B cell (primary cell): ENCODE data around the gene LPAR2. TPM values are rescaled to one million over a fixed set of nuclear protein-coding genes. Genes with fewer than 3 reads are reported as not detected.
"Not testable (repeated sequence)": the region's sequence is repeated elsewhere in the genome, so short reads cannot be mapped to it uniquely, and the experiment has no call there.

ENCODE experiments used
- ATAC-seq: fragments of 200-7000 bp; cut with Tn5 transposase; one replicate; pipeline ENCODE4 v1.10.0; 2021; ENCODE audit warnings: low read depth, mild to moderate bottlenecking, moderate number of reproducible peaks, moderate library complexity
- CTCF ChIA-PET: fragments of 350-600 bp; sonication (Branson Sonifier 250); formaldehyde crosslinking; loops from one replicate; lab custom pipeline; 2021; ENCODE audit warnings: antibody characterized with exemption, inconsistent platforms; lab: Charles Lee
- POLR2A ChIA-PET: fragments of 350-600 bp; sonication (Branson Sonifier 250); formaldehyde crosslinking; loops from one replicate; lab custom pipeline; 2021; ENCODE audit warnings: antibody characterized with exemption; lab: Charles Lee
- DNase-seq: peaks from one replicate; pipeline ENCODE4 v3.0.0; 2013
- H2AFZ ChIP-seq: 2 replicates; pipeline ENCODE4 v1.6.1; 2012; ENCODE audit warnings: mild to moderate bottlenecking, low read depth, low read length; ENCODE audit not compliant: insufficient read depth, poor library complexity, severe bottlenecking
- H3K27ac ChIP-seq, 2 donors: 1 replicate in 1 of 2; 2 replicates in 1 of 2; pipeline ENCODE4 v1.5.1; 2012 to 2013; ENCODE audit warnings: low read length in 2 of 2, mild to moderate bottlenecking in 2 of 2, moderate library complexity in 1 of 2
- H3K27me3 ChIP-seq, 4 experiments: fragments of 200-600 bp in 1 of 4; sonication (generic) in 1 of 4; replicated peaks in 1 of 4; 1 replicate in 2 of 4; 2 replicates in 2 of 4; pipeline versions ENCODE4 v1.6.1 to v1.7.0; 2013 to 2016; ENCODE audit warnings: low read length in 3 of 4, mild to moderate bottlenecking in 2 of 4, mixed read lengths in 1 of 4, moderate library complexity in 1 of 4; ENCODE audit not compliant: insufficient read depth in 4 of 4, control insufficient read depth in 3 of 4; ENCODE audit errors: control extremely low read depth in 1 of 4
- H3K36me3 ChIP-seq, 2 experiments: replicated peaks in 1 of 2; 1 replicate in 1 of 2; 2 replicates in 1 of 2; pipeline versions ENCODE4 v1.6.1 to v1.7.1; 2013; ENCODE audit warnings: low read length in 1 of 2; ENCODE audit not compliant: insufficient read depth in 2 of 2, control insufficient read depth in 1 of 2; ENCODE audit errors: control extremely low read depth in 1 of 2, extremely low read depth in 1 of 2
- H3K4me1 ChIP-seq, 2 donors: fragments of 200-600 bp in 1 of 2; sonication (generic) in 1 of 2; 1 replicate in 1 of 2; 2 replicates in 1 of 2; pipeline versions ENCODE4 v1.5.1 to v1.6.1; 2013 to 2017; ENCODE audit warnings: low read length in 2 of 2; ENCODE audit not compliant: control insufficient read depth in 2 of 2, insufficient read depth in 2 of 2
- H3K4me2 ChIP-seq: replicated peaks from 2 replicates; pipeline ENCODE3; 2012; ENCODE audit warnings: mild to moderate bottlenecking, low read depth, low read length; ENCODE audit not compliant: poor library complexity, severe bottlenecking
- H3K4me3 ChIP-seq, 5 experiments: fragments of 200-600 bp in 1 of 5; sonication (generic) in 1 of 5; 1 replicate in 3 of 5; 2 replicates in 2 of 5; pipeline versions ENCODE4 v1.5.1 to v1.7.0; 2011 to 2016; ENCODE audit warnings: low read length in 4 of 5, mild to moderate bottlenecking in 4 of 5, low read depth in 2 of 5, control low read depth in 1 of 5, moderate library complexity in 1 of 5; ENCODE audit not compliant: insufficient read depth in 1 of 5; ENCODE audit errors: control extremely low read depth in 1 of 5, extremely low read depth in 1 of 5
- H3K79me2 ChIP-seq: fragments of 200-600 bp; sonication (generic); one replicate; pipeline ENCODE4 v1.6.0; 2016; ENCODE audit warnings: low read length; ENCODE audit not compliant: control insufficient read depth, insufficient read depth
- H3K9ac ChIP-seq: fragments of 200-600 bp; sonication (generic); 2 replicates; pipeline ENCODE4 v1.6.1; 2017; ENCODE audit warnings: mild to moderate bottlenecking, low read length, moderate library complexity
- H3K9me3 ChIP-seq, 3 donors: one replicate each; pipeline versions ENCODE4 v1.6.1 to v1.7.1; 2013; ENCODE audit warnings: low read length in 2 of 3; ENCODE audit not compliant: control insufficient read depth in 2 of 3, insufficient read depth in 1 of 3; ENCODE audit errors: control extremely low read depth in 1 of 3
- H4K20me1 ChIP-seq: 2 replicates; pipeline ENCODE4 v1.6.0; 2012; ENCODE audit warnings: mild to moderate bottlenecking, low read length; ENCODE audit not compliant: insufficient read depth, control insufficient read depth, poor library complexity, severe bottlenecking
- H3K27ac Mint-ChIP-seq: one replicate; pipeline ENCODE4 v1.8.0; 2021; ENCODE audit warnings: mixed read lengths
- H3K27me3 Mint-ChIP-seq: one replicate; pipeline ENCODE4 v1.8.0; 2021; ENCODE audit warnings: mixed read lengths
- H3K4me1 Mint-ChIP-seq: one replicate; pipeline ENCODE4 v1.8.0; 2021; ENCODE audit warnings: mixed read lengths
- H3K4me3 Mint-ChIP-seq: one replicate; pipeline ENCODE4 v1.8.0; 2021; ENCODE audit warnings: mixed read lengths
- H3K9me3 Mint-ChIP-seq: one replicate; pipeline ENCODE4 v1.8.0; 2022; ENCODE audit warnings: mixed read lengths; ENCODE audit not compliant: insufficient read depth
- EZH2 ChIP-seq: IDR thresholded peaks from 2 replicates; pipeline ENCODE4 v1.6.1; 2012; ENCODE audit warnings: borderline replicate concordance, low read depth, mild to moderate bottlenecking, moderate library complexity, low read length; ENCODE audit not compliant: insufficient read depth, poor library complexity, severe bottlenecking
- WGBS: methylation state at CpG from one replicate; pipeline ENCODE4 v1.1.5; 2013; ENCODE audit warnings: missing lambda C conversion rate; ENCODE audit not compliant: insufficient coverage; 5-methylcytosine and 5-hydroxymethylcytosine counted together
- intact Hi-C: fragments of 100-400 bp; cut with micrococcal nuclease; formaldehyde crosslinking; loops from one replicate; pipeline ENCODE4 v1.10.0; 2022
- polyA plus RNA-seq: library from polyadenylated mRNA; depleted of rRNA; stranded (reverse); fragments of >200 nt; gene quantifications from 2 replicates; pipeline ENCODE4 v1.2.3, GENCODE V29; 2012
- total RNA-seq, 2 donors: library from RNA; stranded (reverse); fragments of 120-200 nt in 1 of 2; gene quantifications; 1 replicate in 1 of 2; 2 replicates in 1 of 2; pipeline versions ENCODE4 v1.2.3 to v1.2.4, GENCODE V29; 2013 to 2022
- TF ChIP-seq, protein P1 (sequence below): fragments of 200-600 bp; IDR thresholded peaks from one replicate; pipeline ENCODE4 v1.8.0; 2022; ENCODE audit warnings: antibody characterized with exemption, mild to moderate bottlenecking

Gene LPAR2
- total and polyA plus RNA-seq, 2 donors (not counting 1 experiment from before 2014, with no cell fraction given), result 27.1 to 37.2 TPM

DNA sequence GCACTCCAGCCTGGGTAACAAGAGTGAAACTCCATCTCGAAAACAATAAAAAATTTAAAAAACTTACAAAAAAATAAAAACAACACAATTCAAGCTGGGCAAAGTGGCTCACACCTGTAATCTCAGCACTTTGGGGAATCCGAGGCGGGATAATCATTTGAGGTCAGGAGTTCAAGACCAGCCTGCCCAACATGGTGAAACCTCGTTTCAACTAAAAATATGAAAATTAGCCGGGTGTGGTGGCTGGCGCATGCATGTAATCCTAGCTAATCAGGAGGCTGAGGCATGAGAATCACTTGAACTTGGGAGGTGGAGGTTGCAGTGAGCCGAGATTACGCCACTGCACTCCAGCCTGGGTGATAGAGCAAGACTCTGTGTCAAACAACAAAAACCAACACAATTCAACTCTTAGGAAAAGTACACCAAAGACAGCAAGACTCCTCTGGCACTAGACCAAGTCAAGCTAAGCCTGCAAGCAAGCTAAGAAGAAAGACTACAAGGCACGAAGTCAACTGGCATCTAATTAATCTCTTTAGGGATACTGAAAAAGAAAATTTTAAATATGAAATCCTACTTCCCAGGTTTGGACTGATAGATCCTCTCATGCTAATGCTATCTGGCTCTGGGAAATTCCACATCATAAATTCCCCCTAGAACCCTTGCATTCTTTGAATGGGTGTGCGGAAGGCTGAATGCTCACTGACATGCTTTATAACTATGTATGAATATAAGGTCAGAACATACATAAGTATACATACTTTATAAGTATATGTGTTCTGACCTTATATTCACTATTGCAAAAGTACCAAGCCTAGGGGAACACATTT, 17.4 kb downstream of the LPAR2 start:
- ATAC-seq (no peak), DNase-seq (no peak)
- H3K27ac ChIP-seq, result no peak overlapping the region
- H3K9me3 ChIP-seq, result no peaks in the 10 kb centered on the region
- Mint-ChIP-seq H3K27me3 (no peaks in the 10 kb centered on the region), H3K4me1 (peaks cover 5% of the 10 kb centered on the region), H3K9me3 (no peaks in the 10 kb centered on the region), H3K27ac (no peak overlapping the region), H3K4me3 (no peak overlapping the region)
- H3K79me2 ChIP-seq, result no peaks in the 10 kb centered on the region
- no peaks in the 10 kb centered on the region for H3K4me1 ChIP-seq
- CTCF ChIA-PET, result interaction anchor here (1.1 kb wide), 1 partner anchor 12 kb away, joined by 4 read pairs; no protein-coding TSS in a partner anchor
- POLR2A ChIA-PET, result no interaction called here
- intact Hi-C loops, result no loop called here
- H3K4me3 ChIP-seq, result no peak overlapping the region
- H3K4me2 ChIP-seq, result no peak overlapping the region
- no peaks in the 10 kb centered on the region for H4K20me1 ChIP-seq
- 100% methylated on average over 8 of the region's 10 CpGs for WGBS
- TF ChIP-seq, protein P1, sequence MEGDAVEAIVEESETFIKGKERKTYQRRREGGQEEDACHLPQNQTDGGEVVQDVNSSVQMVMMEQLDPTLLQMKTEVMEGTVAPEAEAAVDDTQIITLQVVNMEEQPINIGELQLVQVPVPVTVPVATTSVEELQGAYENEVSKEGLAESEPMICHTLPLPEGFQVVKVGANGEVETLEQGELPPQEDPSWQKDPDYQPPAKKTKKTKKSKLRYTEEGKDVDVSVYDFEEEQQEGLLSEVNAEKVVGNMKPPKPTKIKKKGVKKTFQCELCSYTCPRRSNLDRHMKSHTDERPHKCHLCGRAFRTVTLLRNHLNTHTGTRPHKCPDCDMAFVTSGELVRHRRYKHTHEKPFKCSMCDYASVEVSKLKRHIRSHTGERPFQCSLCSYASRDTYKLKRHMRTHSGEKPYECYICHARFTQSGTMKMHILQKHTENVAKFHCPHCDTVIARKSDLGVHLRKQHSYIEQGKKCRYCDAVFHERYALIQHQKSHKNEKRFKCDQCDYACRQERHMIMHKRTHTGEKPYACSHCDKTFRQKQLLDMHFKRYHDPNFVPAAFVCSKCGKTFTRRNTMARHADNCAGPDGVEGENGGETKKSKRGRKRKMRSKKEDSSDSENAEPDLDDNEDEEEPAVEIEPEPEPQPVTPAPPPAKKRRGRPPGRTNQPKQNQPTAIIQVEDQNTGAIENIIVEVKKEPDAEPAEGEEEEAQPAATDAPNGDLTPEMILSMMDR, result no peak
- no peak for TF ChIP-seq EZH2
- no peaks in the 10 kb centered on the region for H3K27me3 ChIP-seq
- H2AFZ ChIP-seq, result no peak overlapping the region
- no peak overlapping the region for H3K9ac ChIP-seq
- no peaks in the 10 kb centered on the region for H3K36me3 ChIP-seq

DNA sequence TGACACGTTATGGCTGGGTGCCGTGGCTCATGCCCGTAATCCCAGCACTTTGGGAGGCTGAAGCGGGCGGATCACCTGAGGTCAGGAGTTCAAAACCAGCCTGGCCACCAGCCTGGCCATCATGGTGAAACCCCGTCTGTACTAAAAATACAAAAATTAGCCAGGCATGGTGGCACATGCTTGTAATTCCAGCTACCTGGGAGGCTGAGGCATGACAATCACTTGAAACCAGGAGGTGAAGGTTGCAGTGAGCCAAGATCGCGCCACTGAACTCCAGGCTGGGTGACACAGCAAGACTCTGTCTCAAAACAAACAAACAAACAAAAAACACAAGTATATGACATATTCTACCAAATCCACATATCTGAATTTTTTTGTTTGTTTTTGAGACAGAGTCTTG, 21.3 kb downstream of the LPAR2 start:
- not testable (repeated sequence) for H3K27ac ChIP-seq
- WGBS, result 97% methylated on average over 6 of the region's 8 CpGs

More for the DNA sequence above, 21.3 kb downstream of the LPAR2 start:
- H3K9me3 Mint-ChIP-seq, H3K27me3 Mint-ChIP-seq, H3K79me2 ChIP-seq, H3K9me3 ChIP-seq, H2AFZ ChIP-seq, H3K9ac ChIP-seq, H3K27me3 ChIP-seq, H3K4me3 Mint-ChIP-seq, H4K20me1 ChIP-seq, DNase-seq, intact Hi-C loops, H3K27ac Mint-ChIP-seq, H3K36me3 ChIP-seq, H3K4me1 Mint-ChIP-seq, H3K4me1 ChIP-seq, H3K4me3 ChIP-seq, ATAC-seq, POLR2A ChIA-PET, H3K4me2 ChIP-seq: not testable (repeated sequence)
- CTCF ChIA-PET, result interaction anchor here (1.6 to 1.9 kb wide), 2 partner anchors 52 to 74 kb away, joined by 4 to 7 read pairs; no protein-coding TSS in a partner anchor
